ENCODE data around the gene UBE2L3.
"Not testable (repeated sequence)": the region's sequence is repeated elsewhere in the genome, so short reads cannot be mapped to it uniquely, and the experiment has no call there.

Gene UBE2L3

DNA sequence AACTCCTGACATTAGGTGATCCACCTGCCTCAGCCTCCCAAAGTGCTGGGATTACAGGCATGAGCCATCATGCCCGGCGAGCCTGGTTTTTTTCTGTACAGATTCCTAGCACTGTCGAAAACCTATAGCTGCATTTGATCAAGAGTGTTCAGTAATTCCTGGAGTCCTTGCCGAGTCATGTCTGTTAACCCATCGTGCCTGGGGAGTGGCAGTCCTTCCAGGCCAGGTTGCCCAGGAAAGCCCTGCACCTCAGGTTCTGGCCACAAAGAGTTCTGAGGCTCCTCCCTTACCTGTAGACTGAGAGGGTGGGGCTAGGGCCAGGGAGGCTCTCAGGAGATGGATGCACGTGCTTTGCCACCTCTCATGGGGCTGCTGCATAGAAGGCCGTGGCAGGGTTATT lies 45.3 kb downstream of the UBE2L3 start:
- Histone ChIP-seq H3K36me3 (ENCODE audit: control insufficient read depth, insufficient read depth, low read length) (no peaks in the 10 kb centered on the region), H3K4me2 (ENCODE audit: low read length) (no peak overlapping the region), H3K79me2 (peaks cover 22% of the 10 kb centered on the region), H3K27me3 (ENCODE audit: control insufficient read depth, insufficient read depth, low read length) (no peaks in the 10 kb centered on the region), H2AFZ (no peak overlapping the region), H3K9ac (no peak overlapping the region), H3K4me1 (no peaks in the 10 kb centered on the region), H3K4me3 (ENCODE audit: low read depth, low read length) (no peak overlapping the region), H3K9me3 (ENCODE audit: control insufficient read depth, low read length) (no peaks in the 10 kb centered on the region), H3K27ac (no peak overlapping the region)
- TF ChIP-seq, protein P1, sequence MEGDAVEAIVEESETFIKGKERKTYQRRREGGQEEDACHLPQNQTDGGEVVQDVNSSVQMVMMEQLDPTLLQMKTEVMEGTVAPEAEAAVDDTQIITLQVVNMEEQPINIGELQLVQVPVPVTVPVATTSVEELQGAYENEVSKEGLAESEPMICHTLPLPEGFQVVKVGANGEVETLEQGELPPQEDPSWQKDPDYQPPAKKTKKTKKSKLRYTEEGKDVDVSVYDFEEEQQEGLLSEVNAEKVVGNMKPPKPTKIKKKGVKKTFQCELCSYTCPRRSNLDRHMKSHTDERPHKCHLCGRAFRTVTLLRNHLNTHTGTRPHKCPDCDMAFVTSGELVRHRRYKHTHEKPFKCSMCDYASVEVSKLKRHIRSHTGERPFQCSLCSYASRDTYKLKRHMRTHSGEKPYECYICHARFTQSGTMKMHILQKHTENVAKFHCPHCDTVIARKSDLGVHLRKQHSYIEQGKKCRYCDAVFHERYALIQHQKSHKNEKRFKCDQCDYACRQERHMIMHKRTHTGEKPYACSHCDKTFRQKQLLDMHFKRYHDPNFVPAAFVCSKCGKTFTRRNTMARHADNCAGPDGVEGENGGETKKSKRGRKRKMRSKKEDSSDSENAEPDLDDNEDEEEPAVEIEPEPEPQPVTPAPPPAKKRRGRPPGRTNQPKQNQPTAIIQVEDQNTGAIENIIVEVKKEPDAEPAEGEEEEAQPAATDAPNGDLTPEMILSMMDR (IDR thresholded peaks at IDR 0.05) = no peak

DNA sequence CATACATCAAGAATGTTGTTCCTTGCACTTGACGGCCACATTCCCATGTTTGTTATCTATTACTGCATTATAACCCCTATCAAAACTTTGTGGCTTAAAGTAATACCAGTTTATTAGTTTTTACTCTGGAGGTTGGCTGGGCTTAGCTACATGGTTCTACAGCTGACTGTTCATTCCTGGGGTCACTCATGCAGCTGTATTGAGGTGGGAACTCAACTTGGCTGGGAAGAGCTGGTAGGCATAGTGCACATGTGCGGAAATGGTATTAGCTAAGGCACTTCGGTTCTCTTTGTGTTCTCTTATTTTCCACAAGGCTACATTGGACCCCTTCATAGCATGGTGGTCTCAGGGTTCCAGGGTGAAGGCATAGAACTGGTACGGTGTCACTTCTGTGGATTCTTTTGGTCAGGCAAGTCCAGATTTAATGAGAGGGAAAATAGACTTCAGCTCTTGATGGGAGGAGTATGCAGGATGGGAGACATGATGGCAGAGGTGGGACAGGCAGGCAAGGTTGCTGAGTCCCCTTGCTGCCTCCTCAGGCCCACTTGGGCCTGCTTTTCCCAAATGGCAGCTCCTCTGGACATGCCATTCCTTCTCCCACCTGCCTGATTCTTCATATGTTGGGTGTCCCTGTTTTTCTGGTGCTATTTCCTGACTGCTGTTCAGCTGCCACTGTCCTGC lies 46.2 kb downstream of the UBE2L3 start:
- Histone ChIP-seq H3K36me3 (ENCODE audit: control insufficient read depth, insufficient read depth, low read length) (no peaks in the 10 kb centered on the region), H3K4me2 (ENCODE audit: low read length) (no peak overlapping the region), H3K9ac (no peak overlapping the region), H3K9me3 (ENCODE audit: control insufficient read depth, low read length) (no peaks in the 10 kb centered on the region), H3K27ac (no peak overlapping the region), H3K79me2 (peaks cover 19% of the 10 kb centered on the region), H3K4me3 (ENCODE audit: low read depth, low read length) (no peak overlapping the region), H3K4me1 (no peaks in the 10 kb centered on the region), H3K27me3 (ENCODE audit: control insufficient read depth, insufficient read depth, low read length) (no peaks in the 10 kb centered on the region), H2AFZ (no peak overlapping the region)
- TF ChIP-seq, protein P1 (IDR thresholded peaks at IDR 0.05) = no peak

DNA sequence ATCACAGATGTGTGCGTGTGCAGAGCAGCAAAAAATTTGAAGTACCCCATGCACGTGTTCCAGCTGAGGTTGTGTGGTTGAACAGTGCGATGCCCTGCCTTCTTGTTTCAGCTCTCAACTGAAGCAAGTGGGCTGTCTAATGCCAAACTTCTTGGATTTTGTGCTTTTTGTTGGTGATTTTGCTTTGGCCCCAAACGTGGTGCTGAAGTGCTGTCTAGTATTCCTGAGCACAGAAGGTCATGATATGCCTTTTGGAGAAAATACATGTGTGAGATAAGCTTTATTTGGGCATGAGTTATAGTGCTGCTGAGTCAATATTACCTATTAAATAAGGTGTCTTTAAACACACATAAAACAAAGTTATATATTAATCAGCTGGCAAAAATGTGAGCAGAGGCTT lies 48.2 kb downstream of the UBE2L3 start:
- Histone ChIP-seq H3K9ac (no peak overlapping the region), H3K4me2 (ENCODE audit: low read length) (no peak overlapping the region), H3K79me2 (peaks cover 17% of the 10 kb centered on the region), H3K27ac (no peak overlapping the region), H2AFZ (no peak overlapping the region), H3K9me3 (ENCODE audit: control insufficient read depth, low read length) (no peaks in the 10 kb centered on the region), H3K27me3 (ENCODE audit: control insufficient read depth, insufficient read depth, low read length) (no peaks in the 10 kb centered on the region), H3K4me1 (no peaks in the 10 kb centered on the region), H3K4me3 (ENCODE audit: low read depth, low read length) (no peak overlapping the region), H3K36me3 (ENCODE audit: control insufficient read depth, insufficient read depth, low read length) (no peaks in the 10 kb centered on the region)
- TF ChIP-seq, protein P1 (IDR thresholded peaks at IDR 0.05) = no peak

DNA sequence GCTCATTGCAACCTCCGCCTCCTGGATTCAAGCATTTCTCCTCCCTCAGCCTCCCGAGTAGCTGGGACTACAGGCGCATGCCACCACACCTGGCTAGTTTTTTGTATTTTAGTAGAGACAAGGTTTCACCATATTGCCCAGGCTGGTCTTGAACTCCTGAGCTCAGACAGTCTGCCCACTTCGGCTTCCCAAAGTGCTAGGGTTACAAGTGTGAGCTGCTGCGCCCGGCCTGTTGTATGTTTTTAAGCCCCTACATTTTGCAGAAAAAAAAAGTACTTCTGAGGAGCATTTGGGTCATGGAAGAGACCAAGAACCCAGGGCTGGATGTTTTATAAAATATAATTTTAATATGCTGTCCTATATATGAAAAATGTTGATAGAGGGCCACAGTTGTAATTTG lies 49.8 kb downstream of the UBE2L3 start:
- H3K9me3 ChIP-seq (ENCODE audit: control insufficient read depth, low read length); H3K4me1 ChIP-seq; H2AFZ ChIP-seq; H3K4me2 ChIP-seq (ENCODE audit: low read length); H3K27ac ChIP-seq; H3K4me3 ChIP-seq (ENCODE audit: low read depth, low read length); H3K9ac ChIP-seq; H3K36me3 ChIP-seq (ENCODE audit: control insufficient read depth, insufficient read depth, low read length); H3K27me3 ChIP-seq (ENCODE audit: control insufficient read depth, insufficient read depth, low read length): not testable (repeated sequence)
- H3K79me2 ChIP-seq = peaks cover 12% of the 10 kb centered on the region

DNA sequence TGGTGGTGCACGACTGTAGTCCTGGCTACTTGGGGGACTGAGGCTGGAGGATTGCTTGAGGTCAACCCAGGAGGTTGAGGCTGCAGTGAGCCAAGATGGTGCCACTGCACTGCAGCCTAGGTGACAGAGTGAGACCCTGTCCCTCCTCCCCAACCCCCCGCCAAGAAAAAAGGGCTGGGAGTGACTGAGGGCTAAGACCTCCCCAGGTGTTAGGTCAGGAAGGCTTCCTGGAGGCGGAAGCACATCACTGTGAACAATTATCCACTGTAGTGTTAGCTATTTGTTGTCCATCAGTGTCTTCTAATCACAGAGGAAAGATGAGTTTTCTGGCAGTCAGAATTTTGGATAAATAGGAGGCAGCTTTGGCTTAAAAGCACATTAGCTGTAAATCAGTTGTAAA lies 53.5 kb downstream of the UBE2L3 start:
- Histone ChIP-seq H3K27ac (no peak overlapping the region), H3K79me2 (peaks cover 4% of the 10 kb centered on the region), H3K4me2 (ENCODE audit: low read length) (no peak overlapping the region), H3K27me3 (ENCODE audit: control insufficient read depth, insufficient read depth, low read length) (no peaks in the 10 kb centered on the region), H3K9ac (no peak overlapping the region), H2AFZ (no peak overlapping the region), H3K9me3 (ENCODE audit: control insufficient read depth, low read length) (no peaks in the 10 kb centered on the region), H3K36me3 (ENCODE audit: control insufficient read depth, insufficient read depth, low read length) (no peaks in the 10 kb centered on the region), H3K4me1 (peaks cover 14% of the 10 kb centered on the region), H3K4me3 (ENCODE audit: low read depth, low read length) (no peak overlapping the region)
- TF ChIP-seq, protein P1 (IDR thresholded peaks at IDR 0.05) = no peak
